ENCODE measurements around the gene CCL18. TPM values are rescaled to one million over a fixed set of nuclear protein-coding genes. Genes with fewer than 3 reads are reported as not detected.

CCL18 gene
- total and polyA plus RNA-seq, 2 of the 8 experiments (the other 6 are each of a cell fraction or from before 2014, with no cell fraction given): not detected

DNA sequence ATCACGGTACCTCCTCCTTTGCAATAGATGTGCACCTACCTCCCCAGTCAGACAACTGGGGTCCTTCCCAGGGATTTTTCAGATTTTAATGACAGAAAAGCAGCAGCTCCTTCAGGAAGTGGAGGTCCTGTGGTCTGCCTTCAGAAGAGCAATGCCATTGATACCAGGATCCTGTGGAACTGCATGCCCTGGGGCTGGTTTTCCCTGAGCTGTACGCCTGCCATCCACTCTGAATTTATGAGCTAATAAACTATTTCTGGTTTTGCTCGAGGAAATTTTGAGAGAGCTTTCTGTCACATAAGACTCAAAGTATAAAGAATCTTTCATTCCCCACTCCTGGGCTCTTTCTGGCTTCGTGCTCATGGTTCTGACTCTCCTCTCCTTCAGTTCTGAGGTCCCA lies 36.3 kb upstream of the CCL18 start (continued):
- TF ChIP-seq SIX5 (IDR thresholded peaks at IDR 0.05; ENCODE audit: low read depth, low read length): no peak
- TF ChIP-seq SP1 (IDR thresholded peaks at IDR 0.05; ENCODE audit: low read depth, low read length): no peak

Data from H1 (cell line).